Measurements from ENCODE around the gene PLK5.

The PLK5 gene

GRCh38 chr19:1555487-1556389 lies 31.9 kb downstream of the PLK5 start:
- Histone ChIP-seq H3K9me2 (replicated peaks; ENCODE audit: control insufficient read depth, low read length) (no peaks in the 10 kb centered on the region), H3F3A (ENCODE audit: control insufficient read depth, insufficient read depth) (no peaks in the 10 kb centered on the region), H3K9me3 (ENCODE audit: control insufficient read depth, insufficient read depth, low read length) (no peaks in the 10 kb centered on the region), H3K4me1 (ENCODE audit: control insufficient read depth, low read length) (no peaks in the 10 kb centered on the region), H3K4me2 (ENCODE audit: low read length) (no peak overlapping the region), H3K27ac (ENCODE audit: low read depth, low read length) (no peak overlapping the region), H4K20me1 (ENCODE audit: control insufficient read depth, insufficient read depth, low read depth, low read length) (no peaks in the 10 kb centered on the region), H3K4me3 (ENCODE audit: low read length) (no peak overlapping the region), H3K36me3 (ENCODE audit: control insufficient read depth, low read length) (no peaks in the 10 kb centered on the region), H3K79me2 (ENCODE audit: control insufficient read depth, low read length) (no peaks in the 10 kb centered on the region), H3K27me3 (ENCODE audit: control insufficient read depth, low read length) (no peaks in the 10 kb centered on the region)
- TF ChIP-seq CTCF (IDR thresholded peaks at IDR 0.05; ENCODE audit: low read depth, low read length, poor library complexity, severe bottlenecking), result no peak
- TF ChIP-seq EZH2phosphoT487 (IDR thresholded peaks at IDR 0.05; ENCODE audit: borderline replicate concordance, low read length), result no peak

DNA sequence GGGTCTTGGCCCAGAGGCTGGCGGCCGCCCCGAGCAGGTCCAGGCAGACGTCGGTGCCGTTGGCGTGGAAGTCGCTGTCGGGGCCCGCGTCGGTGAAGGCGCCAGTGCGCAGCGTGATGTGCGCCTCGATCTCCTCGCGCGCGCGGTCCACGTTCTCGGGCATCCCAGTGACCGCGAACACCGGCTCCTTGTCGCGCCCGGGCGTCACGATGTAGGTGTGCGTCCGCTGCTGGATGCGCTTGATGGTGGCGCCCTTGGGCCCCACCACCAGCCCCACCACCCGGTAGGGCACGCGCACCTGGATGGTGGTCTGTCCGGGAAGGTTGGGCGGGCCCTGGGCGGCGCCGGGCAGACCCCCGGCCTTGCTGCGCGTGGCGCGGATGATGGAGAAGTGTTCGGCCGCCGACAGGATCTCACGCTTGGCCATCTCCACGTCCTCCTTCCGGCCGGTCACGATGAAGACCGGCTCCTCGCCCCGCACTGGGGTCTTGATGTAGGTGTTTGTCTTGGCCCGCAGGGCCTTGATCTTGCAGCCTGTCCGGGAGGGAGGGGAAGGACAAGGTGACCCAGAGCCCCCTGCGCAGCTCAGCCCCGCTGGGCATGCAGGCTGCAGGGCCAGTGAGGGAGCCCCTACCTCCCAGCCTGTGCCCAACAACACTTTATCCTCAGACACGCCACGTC lies 32.7 kb downstream of the PLK5 start:
- no peaks in the 10 kb centered on the region for H3F3A ChIP-seq (ENCODE audit: control insufficient read depth, insufficient read depth)
- H3K9me3 ChIP-seq (ENCODE audit: control insufficient read depth, insufficient read depth, low read length), result no peaks in the 10 kb centered on the region
- no peaks in the 10 kb centered on the region for H3K79me2 ChIP-seq (ENCODE audit: control insufficient read depth, low read length)
- H3K9me2 ChIP-seq (replicated peaks; ENCODE audit: control insufficient read depth, low read length), result no peaks in the 10 kb centered on the region
- no peaks in the 10 kb centered on the region for H3K4me1 ChIP-seq (ENCODE audit: control insufficient read depth, low read length)
- no peaks in the 10 kb centered on the region for H4K20me1 ChIP-seq (ENCODE audit: control insufficient read depth, insufficient read depth, low read depth, low read length)
- H3K27me3 ChIP-seq (ENCODE audit: control insufficient read depth, low read length), result no peaks in the 10 kb centered on the region
- no peak overlapping the region for H3K27ac ChIP-seq (ENCODE audit: low read depth, low read length)
- TF ChIP-seq CTCF (IDR thresholded peaks at IDR 0.05; ENCODE audit: low read depth, low read length, poor library complexity, severe bottlenecking), result no peak
- no peak for TF ChIP-seq EZH2phosphoT487 (IDR thresholded peaks at IDR 0.05; ENCODE audit: borderline replicate concordance, low read length)
- no peaks in the 10 kb centered on the region for H3K36me3 ChIP-seq (ENCODE audit: control insufficient read depth, low read length)
- no peak overlapping the region for H3K4me2 ChIP-seq (ENCODE audit: low read length)
- no peak overlapping the region for H3K4me3 ChIP-seq (ENCODE audit: low read length)

DNA sequence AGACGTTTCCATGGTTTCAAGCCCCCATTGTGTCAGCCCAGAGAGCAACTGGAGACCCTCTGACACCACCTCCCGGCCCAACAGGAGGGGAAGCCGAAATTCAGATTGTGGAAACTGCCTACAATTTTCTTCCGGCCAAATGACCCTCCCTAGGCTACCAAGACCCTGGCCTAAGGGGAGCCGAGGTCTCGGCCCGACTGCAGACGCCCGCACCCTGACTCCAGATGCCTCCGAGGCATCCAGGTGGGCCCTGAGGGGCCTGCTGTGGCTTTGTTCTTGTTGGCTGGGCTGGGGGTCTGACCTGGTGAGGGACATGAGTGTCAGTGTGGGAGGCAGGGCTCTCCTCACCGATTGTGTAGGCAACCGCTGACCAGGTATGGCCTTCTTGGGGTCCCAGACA lies 34.7 kb downstream of the PLK5 start:
- Histone ChIP-seq H3K27me3 (ENCODE audit: control insufficient read depth, low read length) (no peaks in the 10 kb centered on the region), H3K36me3 (ENCODE audit: control insufficient read depth, low read length) (no peaks in the 10 kb centered on the region), H3K9me3 (ENCODE audit: control insufficient read depth, insufficient read depth, low read length) (no peaks in the 10 kb centered on the region), H3K9me2 (replicated peaks; ENCODE audit: control insufficient read depth, low read length) (no peaks in the 10 kb centered on the region), H3K79me2 (ENCODE audit: control insufficient read depth, low read length) (no peaks in the 10 kb centered on the region; the same call in 1 of the 2 replicates), H3K4me2 (ENCODE audit: low read length) (no peak overlapping the region), H4K20me1 (ENCODE audit: control insufficient read depth, insufficient read depth, low read depth, low read length) (no peaks in the 10 kb centered on the region), H3K27ac (ENCODE audit: low read depth, low read length) (no peak overlapping the region), H3F3A (ENCODE audit: control insufficient read depth, insufficient read depth) (no peaks in the 10 kb centered on the region), H3K4me3 (ENCODE audit: low read length) (no peak overlapping the region), H3K4me1 (ENCODE audit: control insufficient read depth, low read length) (no peaks in the 10 kb centered on the region)
- TF ChIP-seq EZH2phosphoT487 (IDR thresholded peaks at IDR 0.05; ENCODE audit: borderline replicate concordance, low read length) (no peak), CTCF (IDR thresholded peaks at IDR 0.05; ENCODE audit: low read depth, low read length, poor library complexity, severe bottlenecking) (no peak)

Data from DOHH2 (cell line).